Astrocyte (in vitro differentiated cells and primary cell): Measurements from ENCODE around the gene EGFL8. TPM values are rescaled to one million over a fixed set of nuclear protein-coding genes. Genes with fewer than 3 reads are reported as not detected.

Source experiments
- DNase-seq: peaks from one replicate; pipeline ENCODE4 v3.0.0-alpha.2; 2010; ENCODE audit warnings: low read depth
- FAIRE-seq: peaks from 2 replicates; lab custom pipeline; 2011; peaks lifted over from hg19 to GRCh38; lab: Jason Lieb, UNC
- H2AFZ ChIP-seq: 2 replicates; pipeline ENCODE4 v1.6.0; 2012; ENCODE audit warnings: low read depth, low read length, inconsistent platforms
- H3K27ac ChIP-seq: 2 replicates; pipeline ENCODE4 v1.5.1; 2011; ENCODE audit warnings: low read depth, low read length, inconsistent platforms
- H3K27me3 ChIP-seq: 2 replicates; pipeline ENCODE4 v1.6.0; 2011; ENCODE audit warnings: low read length, inconsistent platforms; ENCODE audit not compliant: insufficient read depth
- H3K36me3 ChIP-seq: 2 replicates; pipeline ENCODE4 v1.5.1; 2011; ENCODE audit warnings: low read length, inconsistent platforms; ENCODE audit not compliant: insufficient read depth
- H3K4me1 ChIP-seq: 2 replicates; pipeline ENCODE4 v1.5.1; 2011; ENCODE audit warnings: low read length, inconsistent platforms; ENCODE audit not compliant: insufficient read depth
- H3K4me2 ChIP-seq: 2 replicates; pipeline ENCODE4 v1.6.0; 2012; ENCODE audit warnings: low read length, inconsistent platforms
- H3K4me3 ChIP-seq: 2 replicates; pipeline ENCODE4 v1.5.1; 2011; ENCODE audit warnings: low read depth, mild to moderate bottlenecking, low read length, inconsistent platforms; ENCODE audit not compliant: insufficient read depth
- H3K79me2 ChIP-seq: 2 replicates; pipeline ENCODE4 v1.6.0; 2012; ENCODE audit warnings: mild to moderate bottlenecking, low read length, inconsistent platforms; ENCODE audit not compliant: insufficient read depth
- H3K9ac ChIP-seq: 2 replicates; pipeline ENCODE4 v1.6.0; 2012; ENCODE audit warnings: mild to moderate bottlenecking, low read length, inconsistent platforms
- H3K9me3 ChIP-seq: 2 replicates; pipeline ENCODE4 v1.5.1; 2012; ENCODE audit warnings: low read depth, mild to moderate bottlenecking, low read length, inconsistent platforms; ENCODE audit not compliant: insufficient read depth
- H4K20me1 ChIP-seq: 2 replicates; pipeline ENCODE4 v1.6.0; 2012; ENCODE audit warnings: low read length, inconsistent platforms; ENCODE audit not compliant: insufficient read depth
- H3K27ac Mint-ChIP-seq: one replicate; pipeline ENCODE4 v1.8.0; 2021; ENCODE audit warnings: mild to moderate bottlenecking, mixed read lengths; ENCODE audit not compliant: unreplicated experiment
- H3K27me3 Mint-ChIP-seq: one replicate; pipeline ENCODE4 v1.8.0; 2021; ENCODE audit warnings: low read depth, mixed read lengths; ENCODE audit not compliant: unreplicated experiment
- H3K36me3 Mint-ChIP-seq: one replicate; pipeline ENCODE4 v1.8.0; 2021; ENCODE audit warnings: low read depth, mixed read lengths; ENCODE audit not compliant: unreplicated experiment
- H3K4me1 Mint-ChIP-seq: one replicate; pipeline ENCODE4 v1.8.0; 2021; ENCODE audit warnings: low read depth, mixed read lengths; ENCODE audit not compliant: unreplicated experiment
- H3K4me3 Mint-ChIP-seq: one replicate; pipeline ENCODE4 v1.8.0; 2021; ENCODE audit warnings: mild to moderate bottlenecking, moderate library complexity, mixed read lengths; ENCODE audit not compliant: unreplicated experiment
- H3K9me3 Mint-ChIP-seq: one replicate; pipeline ENCODE4 v1.8.0; 2021; ENCODE audit warnings: mild to moderate bottlenecking, mixed read lengths; ENCODE audit not compliant: unreplicated experiment
- EZH2 ChIP-seq: IDR thresholded peaks from 2 replicates; pipeline ENCODE4 v1.6.1; 2012; ENCODE audit warnings: mild to moderate bottlenecking, low read length, inconsistent platforms; ENCODE audit not compliant: insufficient read depth
- total RNA-seq: library from RNA; stranded (reverse); gene quantifications from 2 replicates; pipeline ENCODE4 v1.2.1, GENCODE V29; 2021
- TF ChIP-seq, protein P1 (sequence below): IDR thresholded peaks from 2 replicates; pipeline ENCODE4 v1.5.1; 2011; ENCODE audit warnings: low read depth, mild to moderate bottlenecking, inconsistent platforms, low read length, moderate library complexity; ENCODE audit not compliant: insufficient read depth

Gene EGFL8
- total RNA-seq, 1 donor from 2014 or later: 13.3 TPM

DNA sequence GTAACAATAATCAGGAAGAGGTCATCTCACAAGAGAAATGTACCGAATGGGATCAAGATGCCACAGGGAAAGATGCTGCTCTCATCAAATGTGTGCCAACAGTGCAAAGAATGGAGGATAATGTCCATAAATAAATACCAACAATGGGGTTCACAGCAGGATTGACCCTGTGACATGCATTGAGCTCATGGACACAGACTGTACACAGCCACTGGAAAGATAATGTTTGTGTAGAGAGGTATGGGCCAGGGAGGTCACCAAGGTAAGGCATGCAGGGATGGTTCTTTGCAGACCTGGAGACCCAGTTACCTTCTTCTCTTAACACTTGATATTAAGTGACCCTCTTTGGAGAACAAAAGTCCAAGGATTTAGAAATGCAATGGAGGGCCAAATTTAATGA lies 10.0 kb downstream of the EGFL8 start:
- Histone ChIP-seq H3K27ac (no peak overlapping the region), H2AFZ (no peak overlapping the region), H3K4me3 (peak overlapping the region; percentile 86), H3K4me1 (peaks cover 42% of the 10 kb centered on the region), H3K9me3 (no peaks in the 10 kb centered on the region), H3K27me3 (no peaks in the 10 kb centered on the region), H3K79me2 (peaks cover 49% of the 10 kb centered on the region), H3K36me3 (peaks cover 12% of the 10 kb centered on the region), H3K9ac (no peak overlapping the region), H4K20me1 (peaks cover 31% of the 10 kb centered on the region), H3K4me2 (peak overlapping the region; percentile 95)
- H3K36me3 Mint-ChIP-seq: peaks cover 15% of the 10 kb centered on the region
- FAIRE-seq (no peak), DNase-seq (no peak)
- no peaks in the 10 kb centered on the region for H3K9me3 Mint-ChIP-seq
- H3K4me3 Mint-ChIP-seq: peak overlapping the region; percentile 97
- TF ChIP-seq, protein P1, sequence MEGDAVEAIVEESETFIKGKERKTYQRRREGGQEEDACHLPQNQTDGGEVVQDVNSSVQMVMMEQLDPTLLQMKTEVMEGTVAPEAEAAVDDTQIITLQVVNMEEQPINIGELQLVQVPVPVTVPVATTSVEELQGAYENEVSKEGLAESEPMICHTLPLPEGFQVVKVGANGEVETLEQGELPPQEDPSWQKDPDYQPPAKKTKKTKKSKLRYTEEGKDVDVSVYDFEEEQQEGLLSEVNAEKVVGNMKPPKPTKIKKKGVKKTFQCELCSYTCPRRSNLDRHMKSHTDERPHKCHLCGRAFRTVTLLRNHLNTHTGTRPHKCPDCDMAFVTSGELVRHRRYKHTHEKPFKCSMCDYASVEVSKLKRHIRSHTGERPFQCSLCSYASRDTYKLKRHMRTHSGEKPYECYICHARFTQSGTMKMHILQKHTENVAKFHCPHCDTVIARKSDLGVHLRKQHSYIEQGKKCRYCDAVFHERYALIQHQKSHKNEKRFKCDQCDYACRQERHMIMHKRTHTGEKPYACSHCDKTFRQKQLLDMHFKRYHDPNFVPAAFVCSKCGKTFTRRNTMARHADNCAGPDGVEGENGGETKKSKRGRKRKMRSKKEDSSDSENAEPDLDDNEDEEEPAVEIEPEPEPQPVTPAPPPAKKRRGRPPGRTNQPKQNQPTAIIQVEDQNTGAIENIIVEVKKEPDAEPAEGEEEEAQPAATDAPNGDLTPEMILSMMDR: no peak
- TF ChIP-seq EZH2: no peak
- H3K4me1 Mint-ChIP-seq: peaks cover 35% of the 10 kb centered on the region
- no peaks in the 10 kb centered on the region for H3K27me3 Mint-ChIP-seq
- no peak overlapping the region for H3K27ac Mint-ChIP-seq

- peaks cover 8% of the 10 kb centered on the region for H3K36me3 Mint-ChIP-seq
- no peaks in the 10 kb centered on the region for H3K9me3 Mint-ChIP-seq
- peak overlapping the region; percentile 51 for H2AFZ ChIP-seq
- TF ChIP-seq, protein P1: no peak
- TF ChIP-seq EZH2: no peak
- FAIRE-seq (no peak), DNase-seq (no peak)
- peak overlapping the region; percentile 95 for H3K4me2 ChIP-seq
- H3K36me3 ChIP-seq: peaks cover 5% of the 10 kb centered on the region
- peaks cover 35% of the 10 kb centered on the region for H3K4me1 Mint-ChIP-seq
- H3K27ac Mint-ChIP-seq: peak overlapping the region; percentile 30
- H3K79me2 ChIP-seq: peaks cover 51% of the 10 kb centered on the region
- H3K4me1 ChIP-seq: peaks cover 37% of the 10 kb centered on the region
- peak overlapping the region; percentile 86 for H3K4me3 ChIP-seq
- H3K27ac ChIP-seq: peak overlapping the region; percentile 68
- H3K9me3 ChIP-seq: no peaks in the 10 kb centered on the region
- no peaks in the 10 kb centered on the region for H3K27me3 Mint-ChIP-seq
- H4K20me1 ChIP-seq: peaks cover 31% of the 10 kb centered on the region
- peak overlapping the region; percentile 98 for H3K9ac ChIP-seq
- H3K4me3 Mint-ChIP-seq: peak overlapping the region; percentile 97
- H3K27me3 ChIP-seq: no peaks in the 10 kb centered on the region
These were observed 10.9 kb downstream of the EGFL8 start for GRCh38 chr6:32175322-32175710.

- Histone ChIP-seq H3K36me3 (no peaks in the 10 kb centered on the region), H3K9me3 (no peaks in the 10 kb centered on the region), H3K4me2 (peak within 1 kb of the TSS; percentile 95), H3K79me2 (peaks cover 51% of the 10 kb centered on the region), H3K4me1 (peaks cover 33% of the 10 kb centered on the region), H3K4me3 (peak within 1 kb of the TSS; percentile 86), H3K9ac (peak within 1 kb of the TSS; percentile 98), H3K27ac (peak within 1 kb of the TSS; percentile 91), H2AFZ (peak within 1 kb of the TSS; percentile 77), H4K20me1 (peaks cover 31% of the 10 kb centered on the region), H3K27me3 (no peaks in the 10 kb centered on the region)
- no peaks in the 10 kb centered on the region for H3K9me3 Mint-ChIP-seq
- DNase-seq (peak; percentile 95), FAIRE-seq (no peak)
- H3K27ac Mint-ChIP-seq: peak within 1 kb of the TSS; percentile 99
- peaks cover 7% of the 10 kb centered on the region for H3K36me3 Mint-ChIP-seq
- no peak for TF ChIP-seq EZH2
- TF ChIP-seq, protein P1: no peak
- H3K4me3 Mint-ChIP-seq: peak within 1 kb of the TSS; percentile 97
- peaks cover 35% of the 10 kb centered on the region for H3K4me1 Mint-ChIP-seq
- H3K27me3 Mint-ChIP-seq: no peaks in the 10 kb centered on the region
These were observed 11.5 kb downstream of the EGFL8 start, which contains the start of gene AGPAT1 for GRCh38 chr6:32175711-32176475. AGPAT1 (minus strand) TSS chr6:32176084; CDS start chr6:32171496, 4,588 bp downstream.
